Mucosa of descending colon (tissue), 3 donors: ENCODE data around the gene AP3S2. TPM values are rescaled to one million over a fixed set of nuclear protein-coding genes. Genes with fewer than 3 reads are reported as not detected.

ENCODE experiments used
- ATAC-seq: fragments of 200-7000 bp; cut with Tn5 transposase; one replicate; pipeline ENCODE4 v1.9.1; 2020; ENCODE audit warnings: mild to moderate bottlenecking, moderate library complexity
- DNase-seq, 3 donors: peaks; one replicate each; pipeline ENCODE4 v3.0.0-alpha.2; 2020
- H3K36me3 ChIP-seq: fragments of 200-600 bp; one replicate; pipeline ENCODE4 v1.8.0; 2021; ENCODE audit warnings: low read depth, mild to moderate bottlenecking
- H3K4me1 ChIP-seq: fragments of 200-600 bp; one replicate; pipeline ENCODE4 v1.8.0; 2021; ENCODE audit warnings: low read depth, mild to moderate bottlenecking
- H3K4me3 ChIP-seq: fragments of 200-600 bp; one replicate; pipeline ENCODE4 v1.8.0; 2021; ENCODE audit warnings: mild to moderate bottlenecking
- H3K9me3 ChIP-seq: fragments of 200-600 bp; one replicate; pipeline ENCODE4 v1.8.0; 2021; ENCODE audit warnings: mild to moderate bottlenecking
- intact Hi-C, 2 donors: fragments of 100-400 bp; cut with DNase I in 1 of 2; cut with micrococcal nuclease in 1 of 2; formaldehyde crosslinking; loops; one replicate each; pipeline versions ENCODE4 v1.11.0 to v1.11.1; 2022; cut with DNase I, micrococcal nuclease
- total RNA-seq, 3 donors: library from RNA; stranded (reverse); fragmentation: NEBNext Ultra II Directional in 2 of 3; extraction: Animal tissue kit (Norgen Biotek cat#: 25700) in 2 of 3; gene quantifications; one replicate each; pipeline versions ENCODE4 v1.2.1 to v1.2.4, GENCODE V29; 2021 to 2023
- TF ChIP-seq, protein P1 (sequence below): fragments of 200-600 bp; IDR thresholded peaks from one replicate; pipeline ENCODE4 v1.8.0; 2022; ENCODE audit warnings: antibody characterized with exemption, mild to moderate bottlenecking
- donor health status: DM: no; HTN: no; CAD: no; lungs with moderate emphysema.
- donor health status: DM: no; HTN: no; CAD: no.
- donor health status: DM: no; HTN: yes; CAD: no.

Gene AP3S2
- total RNA-seq, 3 donors from 2014 or later, result 56.1 to 93.4 (median 65.1) TPM

DNA sequence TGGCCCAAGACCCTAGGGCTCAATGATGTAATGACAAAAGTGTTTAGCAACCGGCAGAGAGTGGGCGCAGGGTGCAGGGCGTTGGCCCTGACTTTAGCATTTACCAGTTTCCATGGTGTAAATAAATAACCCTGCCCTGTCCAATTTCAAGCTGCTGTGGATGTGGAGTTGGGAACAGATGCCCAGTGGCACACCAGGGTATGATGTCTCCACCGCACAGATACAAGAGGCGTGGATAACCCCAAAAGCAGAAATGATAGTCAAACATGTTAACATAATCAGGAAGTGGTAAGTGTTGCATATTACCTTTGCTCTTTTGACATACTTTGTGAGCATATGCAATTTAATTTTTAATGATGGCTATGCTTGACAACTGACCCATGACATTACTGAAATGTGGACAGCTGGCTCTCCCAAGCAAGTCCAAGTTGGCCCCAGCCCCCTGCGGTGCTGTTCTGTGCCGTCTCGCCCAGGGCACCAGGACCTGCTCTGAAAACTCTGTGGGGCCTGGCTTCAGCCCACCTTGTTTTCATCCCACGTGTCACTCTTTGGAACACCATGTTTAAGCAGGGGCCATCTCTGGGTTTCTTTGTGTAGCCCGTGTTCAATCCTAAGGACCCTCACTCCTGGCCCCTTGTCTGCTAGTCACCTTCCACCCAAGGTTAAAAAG, 68.4 kb downstream of the AP3S2 start:
- no peaks in the 10 kb centered on the region for H3K9me3 ChIP-seq
- intact Hi-C loops, result no loop called here
- H3K4me3 ChIP-seq, result no peak overlapping the region
- peaks cover 10% of the 10 kb centered on the region for H3K4me1 ChIP-seq
- peak; percentile 15 for ATAC-seq
- TF ChIP-seq, protein P1, sequence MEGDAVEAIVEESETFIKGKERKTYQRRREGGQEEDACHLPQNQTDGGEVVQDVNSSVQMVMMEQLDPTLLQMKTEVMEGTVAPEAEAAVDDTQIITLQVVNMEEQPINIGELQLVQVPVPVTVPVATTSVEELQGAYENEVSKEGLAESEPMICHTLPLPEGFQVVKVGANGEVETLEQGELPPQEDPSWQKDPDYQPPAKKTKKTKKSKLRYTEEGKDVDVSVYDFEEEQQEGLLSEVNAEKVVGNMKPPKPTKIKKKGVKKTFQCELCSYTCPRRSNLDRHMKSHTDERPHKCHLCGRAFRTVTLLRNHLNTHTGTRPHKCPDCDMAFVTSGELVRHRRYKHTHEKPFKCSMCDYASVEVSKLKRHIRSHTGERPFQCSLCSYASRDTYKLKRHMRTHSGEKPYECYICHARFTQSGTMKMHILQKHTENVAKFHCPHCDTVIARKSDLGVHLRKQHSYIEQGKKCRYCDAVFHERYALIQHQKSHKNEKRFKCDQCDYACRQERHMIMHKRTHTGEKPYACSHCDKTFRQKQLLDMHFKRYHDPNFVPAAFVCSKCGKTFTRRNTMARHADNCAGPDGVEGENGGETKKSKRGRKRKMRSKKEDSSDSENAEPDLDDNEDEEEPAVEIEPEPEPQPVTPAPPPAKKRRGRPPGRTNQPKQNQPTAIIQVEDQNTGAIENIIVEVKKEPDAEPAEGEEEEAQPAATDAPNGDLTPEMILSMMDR, result no peak
- H3K36me3 ChIP-seq, result peaks cover 4% of the 10 kb centered on the region
- peak in 1 of 3 donors; percentile 28 for DNase-seq

DNA sequence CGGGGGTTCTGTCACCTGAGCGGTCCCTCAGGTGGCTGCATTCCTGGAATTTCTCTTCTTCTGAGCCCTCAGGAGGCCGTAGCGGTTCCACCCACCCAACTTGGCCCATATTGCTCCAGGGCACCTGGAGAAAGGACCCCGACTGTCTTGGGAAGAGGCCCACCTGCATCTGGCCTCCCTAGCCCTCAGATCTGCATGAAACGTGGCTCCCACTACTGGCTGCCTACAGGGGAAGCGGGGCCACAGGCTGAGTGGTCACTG, 69.3 kb downstream of the AP3S2 start:
- Histone ChIP-seq H3K9me3 (no peaks in the 10 kb centered on the region), H3K4me3 (no peak overlapping the region), H3K4me1 (peaks cover 10% of the 10 kb centered on the region), H3K36me3 (peaks cover 4% of the 10 kb centered on the region)
- ATAC-seq (no peak), DNase-seq (peak in 1 of 3 donors; percentile 21)
- TF ChIP-seq, protein P1, result no peak
- intact Hi-C loops, result no loop called here

DNA sequence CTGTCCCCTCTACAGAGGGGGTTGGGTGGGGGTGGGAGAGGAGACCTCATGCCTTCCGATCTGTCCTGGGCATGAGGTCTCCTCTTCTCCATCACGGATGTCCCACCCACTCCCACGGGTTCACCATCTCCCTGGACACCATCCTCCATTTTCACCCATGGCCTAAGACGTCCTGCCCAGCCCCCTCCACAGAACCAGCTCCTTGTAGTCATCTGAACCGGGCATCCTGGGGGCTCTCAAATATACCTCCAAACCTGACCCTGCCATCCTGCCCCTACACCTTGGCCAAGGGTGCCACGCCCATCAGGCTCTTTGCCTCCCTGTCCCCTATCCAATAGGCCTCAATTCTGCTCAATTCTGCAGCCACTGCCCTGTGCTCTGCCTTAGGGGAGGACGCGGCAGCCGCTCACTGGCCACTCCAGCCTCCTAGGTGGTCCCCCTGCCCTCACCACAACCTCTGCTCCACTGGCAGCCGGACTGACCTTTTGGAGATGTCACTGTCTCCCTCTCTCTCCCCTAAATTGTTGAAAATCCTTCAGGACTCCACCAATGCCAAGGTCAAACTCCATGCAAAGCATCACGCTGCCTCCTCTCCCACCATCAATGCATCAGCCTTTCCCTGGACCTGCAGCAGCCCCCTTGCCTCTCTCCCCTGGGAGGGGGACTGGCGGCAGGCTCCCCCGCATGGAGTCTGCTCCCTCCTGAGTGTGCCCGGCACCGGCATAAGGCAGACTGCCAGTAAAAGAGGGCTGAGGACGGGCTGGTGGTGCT, 69.8 kb downstream of the AP3S2 start:
- Histone ChIP-seq H3K36me3 (peaks cover 4% of the 10 kb centered on the region), H3K9me3 (no peaks in the 10 kb centered on the region), H3K4me1 (peaks cover 10% of the 10 kb centered on the region), H3K4me3 (no peak overlapping the region)
- DNase-seq (peak in 1 of 3 donors; percentile 22), ATAC-seq (no peak)
- TF ChIP-seq, protein P1, result no peak
- intact Hi-C loops, result no loop called here

DNA sequence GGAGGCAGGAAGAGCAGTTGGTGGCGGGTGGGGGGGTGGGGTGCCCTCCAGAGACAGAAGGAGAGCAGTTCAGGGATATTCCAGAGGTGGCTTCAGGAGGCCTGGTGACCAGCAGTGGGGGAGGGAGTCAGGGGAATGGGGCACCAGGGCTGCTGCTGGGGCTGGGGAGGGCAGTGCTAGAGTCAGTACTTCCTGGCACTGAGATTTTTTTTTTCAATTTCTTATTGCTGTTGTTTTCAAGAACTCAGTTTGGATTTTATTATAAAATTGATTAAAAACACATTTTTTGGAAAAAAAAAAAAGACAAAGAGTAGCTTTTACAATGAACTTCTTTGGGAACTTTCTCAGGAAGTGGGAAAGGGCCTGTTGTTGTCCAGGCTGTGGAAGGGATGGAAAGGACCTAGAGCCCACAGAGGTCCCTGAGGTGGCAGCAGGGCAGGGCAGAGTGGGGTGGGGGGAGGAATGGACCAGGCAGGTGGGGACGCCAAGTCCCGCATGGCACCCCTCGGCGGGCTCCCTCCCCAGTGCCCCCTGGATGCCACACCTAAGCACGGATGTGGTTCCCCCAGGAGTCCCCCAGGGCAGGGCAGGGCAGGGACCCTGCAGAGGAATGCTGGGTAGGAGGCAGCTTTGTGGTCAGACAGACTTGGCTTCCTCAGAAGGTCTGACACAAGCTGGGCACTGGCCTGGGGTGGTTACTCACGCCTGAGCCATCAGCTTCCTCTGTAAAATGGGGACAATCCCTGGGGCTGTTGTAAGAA, 70.7 kb downstream of the AP3S2 start:
- Histone ChIP-seq H3K4me3 (no peak overlapping the region), H3K9me3 (no peaks in the 10 kb centered on the region), H3K36me3 (peaks cover 2% of the 10 kb centered on the region), H3K4me1 (peaks cover 5% of the 10 kb centered on the region)
- intact Hi-C loops, result no loop called here
- TF ChIP-seq, protein P1, result no peak
- peak in 1 of 3 donors; percentile 22 for DNase-seq
- no peak for ATAC-seq

DNA sequence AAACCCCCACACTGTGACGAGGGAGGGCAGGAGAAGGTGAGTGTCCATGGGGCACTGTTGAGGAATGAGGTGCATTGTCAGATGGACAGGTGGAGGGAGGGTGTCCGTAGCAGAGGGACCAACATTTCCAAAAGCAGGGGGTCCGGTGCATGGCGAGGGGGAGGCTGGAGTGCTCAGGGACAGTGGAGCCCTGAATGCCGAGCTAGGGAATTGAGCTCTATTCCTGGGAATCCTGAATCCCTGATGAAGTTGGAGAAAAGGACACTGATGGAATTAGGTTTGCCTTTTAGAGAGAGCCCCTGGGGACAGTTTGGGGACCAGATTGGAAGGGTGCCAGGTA, 71.2 kb downstream of the AP3S2 start:
- H3K36me3 ChIP-seq, result no peaks in the 10 kb centered on the region
- H3K4me3 ChIP-seq, result no peak overlapping the region
- no peaks in the 10 kb centered on the region for H3K4me1 ChIP-seq
- ATAC-seq (no peak), DNase-seq (peak in 1 of 3 donors; percentile 18)
- intact Hi-C loops, result no loop called here
- H3K9me3 ChIP-seq, result no peaks in the 10 kb centered on the region
- TF ChIP-seq, protein P1, result no peak
